Measurements from ENCODE around the gene C2orf68.
A peak's percentile ranks its signal among the peaks of the same experiment; 100 is the strongest.
"Not testable (repeated sequence)": the region's sequence is repeated elsewhere in the genome, so short reads cannot be mapped to it uniquely, and the experiment has no call there.

Gene C2orf68

DNA sequence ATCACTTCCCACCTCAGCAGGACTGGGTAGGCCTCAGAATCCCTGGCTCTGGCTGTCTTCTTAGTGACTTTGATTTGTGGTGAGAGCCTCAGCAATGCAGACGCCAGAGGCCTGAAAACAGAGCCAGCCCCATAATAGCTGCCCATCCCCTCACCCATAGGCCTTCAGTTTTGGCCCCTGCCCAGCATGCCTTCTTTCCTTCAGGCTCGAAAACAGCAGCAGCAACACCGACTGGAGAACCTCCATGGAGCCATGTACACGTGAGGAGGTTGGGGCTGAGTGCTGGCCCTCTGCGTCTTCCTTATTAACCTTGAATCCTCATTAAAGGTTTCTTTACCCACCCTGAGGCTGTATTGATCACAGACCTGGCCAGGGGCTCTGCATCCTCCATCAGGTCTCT, 14.6 kb downstream of the C2orf68 start:
- Histone ChIP-seq H3K36me3 (ENCODE audit: control insufficient read depth, insufficient read depth, low read length) (peaks cover 27% of the 10 kb centered on the region), H3K4me1 (ENCODE audit: control insufficient read depth, insufficient read depth, low read length) (peaks cover 3% of the 10 kb centered on the region; the same call in 1 of the 2 replicates), H3K9ac (ENCODE audit: low read depth, low read length) (no peak overlapping the region), H3K4me3 (ENCODE audit: low read depth, low read length) (no peak overlapping the region), H3K27ac (ENCODE audit: low read depth, low read length) (no peak overlapping the region), H3K27me3 (ENCODE audit: control insufficient read depth, insufficient read depth, low read length) (no peaks in the 10 kb centered on the region), H3K9me3 (ENCODE audit: control insufficient read depth, insufficient read depth, low read length) (no peaks in the 10 kb centered on the region)

DNA sequence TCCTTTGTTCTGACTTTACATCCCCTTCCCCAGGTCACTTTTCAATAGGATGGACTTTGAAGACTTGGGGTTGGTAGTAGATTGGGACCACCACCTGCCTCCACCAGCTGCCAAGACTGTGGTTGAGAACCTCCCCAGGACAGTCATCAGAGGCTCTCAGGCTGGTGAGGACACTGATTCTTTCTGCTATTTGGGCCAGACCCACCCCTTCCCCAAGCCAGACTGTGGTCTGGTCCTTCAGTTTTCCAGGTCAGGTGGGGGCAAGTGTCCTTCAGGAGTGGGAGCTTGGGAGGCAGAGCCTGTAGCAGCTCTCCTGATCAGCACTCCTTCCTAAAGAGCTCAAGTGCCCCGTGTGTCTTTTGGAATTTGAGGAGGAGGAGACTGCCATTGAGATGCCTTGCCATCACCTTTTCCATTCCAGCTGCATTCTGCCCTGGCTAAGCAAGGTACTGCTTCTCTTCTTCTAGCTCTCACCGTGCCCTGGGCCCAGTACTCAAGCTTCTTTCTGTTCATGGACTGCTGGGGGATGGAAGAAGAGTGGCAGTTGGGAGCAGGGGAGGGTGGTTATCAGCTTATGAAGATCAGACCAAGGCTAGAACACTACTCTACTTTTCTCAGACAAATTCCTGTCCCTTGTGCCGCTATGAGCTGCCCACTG, 15.3 kb downstream of the C2orf68 start:
- Histone ChIP-seq H3K4me1 (ENCODE audit: control insufficient read depth, insufficient read depth, low read length) (peaks cover 3% of the 10 kb centered on the region; the same call in 1 of the 2 replicates), H3K9ac (ENCODE audit: low read depth, low read length) (no peak overlapping the region), H3K27me3 (ENCODE audit: control insufficient read depth, insufficient read depth, low read length) (no peaks in the 10 kb centered on the region), H3K4me3 (ENCODE audit: low read depth, low read length) (peak overlapping the region; percentile 95), H3K27ac (ENCODE audit: low read depth, low read length) (no peak overlapping the region), H3K9me3 (ENCODE audit: control insufficient read depth, insufficient read depth, low read length) (no peaks in the 10 kb centered on the region), H3K36me3 (ENCODE audit: control insufficient read depth, insufficient read depth, low read length) (peaks cover 27% of the 10 kb centered on the region)

DNA sequence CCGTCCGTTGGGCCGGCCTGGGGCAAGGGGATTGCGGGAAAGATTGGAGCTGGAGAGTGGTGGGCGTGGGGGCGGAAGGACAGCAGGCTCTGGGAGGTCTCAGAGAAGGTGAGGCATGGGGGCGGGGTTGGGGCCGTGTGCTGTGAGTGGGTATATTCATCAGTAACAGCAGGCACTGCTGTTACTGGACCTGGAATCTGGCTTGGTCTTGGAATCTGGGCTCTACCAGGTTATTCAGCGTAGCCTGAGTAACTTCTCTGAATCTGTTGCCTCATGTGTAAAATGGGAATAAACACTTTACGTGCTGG, 15.9 kb downstream of the C2orf68 start:
- H3K4me3 ChIP-seq (ENCODE audit: low read depth, low read length) = peak overlapping the region; percentile 95
- no peaks in the 10 kb centered on the region for H3K27me3 ChIP-seq (ENCODE audit: control insufficient read depth, insufficient read depth, low read length)
- peaks cover 3% of the 10 kb centered on the region; the same call in 1 of the 2 replicates for H3K4me1 ChIP-seq (ENCODE audit: control insufficient read depth, insufficient read depth, low read length)
- no peak overlapping the region for H3K27ac ChIP-seq (ENCODE audit: low read depth, low read length)
- no peaks in the 10 kb centered on the region for H3K9me3 ChIP-seq (ENCODE audit: control insufficient read depth, insufficient read depth, low read length)
- H3K36me3 ChIP-seq (ENCODE audit: control insufficient read depth, insufficient read depth, low read length) = peaks cover 27% of the 10 kb centered on the region
- H3K9ac ChIP-seq (ENCODE audit: low read depth, low read length) = peak overlapping the region; percentile 69

DNA sequence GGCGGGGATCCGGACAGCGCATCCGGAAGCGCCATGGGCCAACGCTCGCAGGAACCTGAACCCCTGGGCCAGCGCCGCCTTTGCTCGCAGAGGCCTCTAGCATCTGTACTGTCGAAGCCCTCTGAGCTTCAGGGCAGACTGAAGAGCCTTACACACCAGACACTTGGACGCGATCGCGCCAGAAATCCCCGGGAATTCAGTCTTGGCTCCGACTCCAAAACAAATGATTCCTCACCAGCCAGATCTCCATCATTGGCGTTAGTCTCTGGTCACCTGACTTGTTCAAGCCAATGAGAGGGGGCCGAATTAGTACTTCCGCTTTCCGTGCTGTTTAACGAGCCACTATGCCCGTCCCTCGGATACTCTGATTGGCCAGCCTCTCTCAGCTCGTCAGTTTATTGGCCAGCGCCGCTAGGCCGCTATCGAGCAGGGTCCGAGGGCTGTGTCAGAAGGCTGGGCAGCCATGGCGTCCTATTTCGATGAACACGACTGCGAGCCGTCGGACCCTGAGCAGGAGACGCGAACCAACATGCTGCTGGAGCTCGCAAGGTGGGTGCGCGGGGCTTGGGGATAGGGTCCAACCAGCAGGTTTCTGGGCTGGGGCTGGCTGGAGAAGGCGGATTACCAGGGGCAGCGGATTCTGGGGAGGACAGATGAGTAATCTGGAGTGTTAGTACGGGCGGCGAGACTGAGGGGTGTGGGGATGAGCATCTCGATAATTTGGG, 16.4 kb downstream of the C2orf68 start, which contains the start of gene RNF181:
Gene RNF181 (plus strand): TSS at position 445 of the 725 bp plus-strand sequence. CDS start 19 bp downstream, at position 464.
- H3K9ac ChIP-seq (ENCODE audit: low read depth, low read length) = peak within 1 kb of the TSS; percentile 83
- peaks cover 24% of the 10 kb centered on the region for H3K36me3 ChIP-seq (ENCODE audit: control insufficient read depth, insufficient read depth, low read length)
- peak within 1 kb of the TSS; percentile 95 for H3K4me3 ChIP-seq (ENCODE audit: low read depth, low read length)
- H3K4me1 ChIP-seq (ENCODE audit: control insufficient read depth, insufficient read depth, low read length) = peaks cover 3% of the 10 kb centered on the region; the same call in 1 of the 2 replicates
- peak within 1 kb of the TSS; percentile 90 for H3K27ac ChIP-seq (ENCODE audit: low read depth, low read length)
- no peaks in the 10 kb centered on the region for H3K27me3 ChIP-seq (ENCODE audit: control insufficient read depth, insufficient read depth, low read length)
- no peaks in the 10 kb centered on the region for H3K9me3 ChIP-seq (ENCODE audit: control insufficient read depth, insufficient read depth, low read length)

DNA sequence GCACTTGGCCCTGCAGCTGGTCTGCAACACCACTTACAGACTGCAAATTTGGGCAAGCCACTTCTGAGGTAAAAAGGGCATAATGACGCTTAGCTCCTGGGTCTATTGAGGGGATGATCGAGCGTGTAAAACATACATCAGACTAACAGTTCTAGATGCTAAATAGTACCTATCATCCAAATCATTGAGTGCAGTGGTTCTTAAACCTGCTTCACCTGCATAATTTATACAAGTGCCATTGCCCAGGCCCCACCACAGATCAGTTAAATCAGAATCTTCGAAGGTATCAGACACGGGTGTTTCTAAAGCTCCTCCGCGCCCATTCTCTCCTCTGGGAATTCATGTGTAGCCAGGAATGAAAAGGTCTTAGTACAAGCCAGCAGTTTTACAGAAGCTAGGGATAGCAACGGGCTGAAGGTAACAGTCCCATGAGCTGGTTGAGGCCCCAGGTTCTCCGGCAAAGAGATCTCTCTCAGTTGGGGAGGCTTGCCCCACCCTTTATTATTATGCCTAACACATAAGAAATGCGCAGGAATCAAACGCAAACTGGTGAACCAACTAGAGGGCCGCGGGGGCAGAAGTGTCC, 17.1 kb downstream of the C2orf68 start:
- peak overlapping the region; percentile 95 for H3K4me3 ChIP-seq (ENCODE audit: low read depth, low read length)
- no peaks in the 10 kb centered on the region for H3K9me3 ChIP-seq (ENCODE audit: control insufficient read depth, insufficient read depth, low read length)
- peaks cover 3% of the 10 kb centered on the region; the same call in 1 of the 2 replicates for H3K4me1 ChIP-seq (ENCODE audit: control insufficient read depth, insufficient read depth, low read length)
- peak overlapping the region; percentile 90 for H3K27ac ChIP-seq (ENCODE audit: low read depth, low read length)
- H3K27me3 ChIP-seq (ENCODE audit: control insufficient read depth, insufficient read depth, low read length) = no peaks in the 10 kb centered on the region
- peak overlapping the region; percentile 83 for H3K9ac ChIP-seq (ENCODE audit: low read depth, low read length)
- peaks cover 22% of the 10 kb centered on the region for H3K36me3 ChIP-seq (ENCODE audit: control insufficient read depth, insufficient read depth, low read length)

DNA sequence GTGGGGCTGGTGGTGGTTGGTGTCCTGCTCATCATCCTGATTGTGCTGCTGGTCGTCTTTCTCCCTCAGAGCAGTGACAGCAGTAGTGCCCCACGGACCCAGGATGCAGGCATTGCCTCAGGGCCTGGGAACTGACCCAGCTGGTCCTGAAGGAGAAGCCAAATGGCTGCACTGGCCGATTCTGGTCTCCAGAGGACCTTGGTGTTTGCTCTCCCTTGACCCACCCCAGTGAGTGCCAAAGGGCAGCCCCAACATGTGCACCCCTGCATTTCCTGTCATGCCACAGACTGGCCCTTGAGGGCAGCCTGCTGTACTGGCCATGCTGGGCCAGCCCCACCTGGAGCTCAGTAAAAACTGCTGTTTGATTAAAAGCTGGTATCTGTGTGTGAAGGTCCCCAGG, 18.8 kb downstream of the C2orf68 start:
- Histone ChIP-seq H3K4me1 (ENCODE audit: control insufficient read depth, insufficient read depth, low read length) (peaks cover 3% of the 10 kb centered on the region; the same call in 1 of the 2 replicates), H3K27me3 (ENCODE audit: control insufficient read depth, insufficient read depth, low read length) (no peaks in the 10 kb centered on the region), H3K27ac (ENCODE audit: low read depth, low read length) (no peak overlapping the region), H3K36me3 (ENCODE audit: control insufficient read depth, insufficient read depth, low read length) (peaks cover 14% of the 10 kb centered on the region), H3K4me3 (ENCODE audit: low read depth, low read length) (no peak overlapping the region), H3K9ac (ENCODE audit: low read depth, low read length) (no peak overlapping the region), H3K9me3 (ENCODE audit: control insufficient read depth, insufficient read depth, low read length) (no peaks in the 10 kb centered on the region)

DNA sequence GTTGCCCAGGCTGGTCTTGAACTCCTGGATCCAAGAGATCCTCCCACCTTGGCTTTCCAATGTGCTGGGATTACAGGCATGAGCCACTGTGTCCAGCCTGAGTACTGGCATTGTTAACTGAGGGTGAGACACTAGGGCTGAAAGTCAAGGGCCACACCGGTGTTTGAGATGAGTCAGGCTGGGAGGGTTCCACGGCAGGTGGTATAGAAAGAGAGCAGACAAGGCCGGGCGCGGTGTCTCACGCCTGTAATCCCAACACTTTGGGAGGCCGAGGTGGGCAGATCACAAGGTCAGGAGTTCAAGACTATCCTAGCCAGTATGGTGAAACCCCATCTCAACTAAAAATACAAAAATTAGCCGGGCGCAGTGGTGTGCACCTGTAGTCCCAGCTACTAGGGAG, 19.6 kb downstream of the C2orf68 start:
- H3K27me3 ChIP-seq (ENCODE audit: control insufficient read depth, insufficient read depth, low read length); H3K9me3 ChIP-seq (ENCODE audit: control insufficient read depth, insufficient read depth, low read length); H3K9ac ChIP-seq (ENCODE audit: low read depth, low read length); H3K27ac ChIP-seq (ENCODE audit: low read depth, low read length); H3K4me3 ChIP-seq (ENCODE audit: low read depth, low read length); H3K36me3 ChIP-seq (ENCODE audit: control insufficient read depth, insufficient read depth, low read length); H3K4me1 ChIP-seq (ENCODE audit: control insufficient read depth, insufficient read depth, low read length): not testable (repeated sequence)

DNA sequence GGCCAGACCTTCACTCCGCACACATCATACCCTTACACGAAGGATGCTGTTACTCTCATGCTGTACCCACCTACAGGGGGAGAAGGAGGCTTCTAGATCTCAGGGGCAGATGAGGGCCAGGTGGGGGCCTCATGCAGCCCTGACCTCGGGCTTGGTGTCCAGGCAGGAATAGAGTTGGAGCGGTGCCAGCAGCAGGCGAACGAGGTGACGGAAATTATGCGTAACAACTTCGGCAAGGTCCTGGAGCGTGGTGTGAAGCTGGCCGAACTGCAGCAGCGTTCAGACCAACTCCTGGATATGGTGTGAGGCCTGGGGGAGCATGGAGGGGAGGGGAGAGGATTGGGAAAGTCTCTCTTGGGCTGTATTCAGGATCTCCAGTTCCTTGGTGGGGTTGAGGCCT, 20.3 kb downstream of the C2orf68 start:
- Histone ChIP-seq H3K27me3 (ENCODE audit: control insufficient read depth, insufficient read depth, low read length) (no peaks in the 10 kb centered on the region), H3K4me3 (ENCODE audit: low read depth, low read length) (no peak overlapping the region), H3K27ac (ENCODE audit: low read depth, low read length) (no peak overlapping the region), H3K9me3 (ENCODE audit: control insufficient read depth, insufficient read depth, low read length) (no peaks in the 10 kb centered on the region), H3K9ac (ENCODE audit: low read depth, low read length) (no peak overlapping the region), H3K4me1 (ENCODE audit: control insufficient read depth, insufficient read depth, low read length) (peaks cover 2% of the 10 kb centered on the region; the same call in 1 of the 2 replicates), H3K36me3 (ENCODE audit: control insufficient read depth, insufficient read depth, low read length) (peaks cover 1% of the 10 kb centered on the region)

DNA sequence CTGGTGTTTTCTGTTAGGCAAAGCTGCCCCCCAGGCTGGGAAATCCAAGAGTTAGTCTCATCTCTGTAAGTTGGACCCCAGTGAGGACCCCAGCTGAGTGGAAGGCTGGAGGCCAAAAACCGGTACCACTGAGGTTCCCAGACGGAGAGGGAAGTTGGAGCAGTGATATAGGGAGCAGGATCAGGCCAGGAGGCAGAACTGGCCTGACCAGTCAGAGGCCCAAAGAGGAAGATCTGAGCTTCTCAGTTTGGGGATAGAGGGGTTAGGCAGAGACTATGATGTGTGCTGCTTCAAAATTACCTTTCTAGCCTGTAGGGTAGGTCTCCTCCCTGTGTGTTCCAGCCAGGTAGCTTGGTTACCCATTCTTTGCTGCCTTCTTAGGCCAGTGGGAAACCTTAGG, 20.9 kb downstream of the C2orf68 start:
- H3K9me3 ChIP-seq (ENCODE audit: control insufficient read depth, insufficient read depth, low read length) = no peaks in the 10 kb centered on the region
- H3K9ac ChIP-seq (ENCODE audit: low read depth, low read length) = no peak overlapping the region
- no peaks in the 10 kb centered on the region for H3K4me1 ChIP-seq (ENCODE audit: control insufficient read depth, insufficient read depth, low read length)
- no peak overlapping the region for H3K27ac ChIP-seq (ENCODE audit: low read depth, low read length)
- H3K4me3 ChIP-seq (ENCODE audit: low read depth, low read length) = no peak overlapping the region
- no peaks in the 10 kb centered on the region for H3K36me3 ChIP-seq (ENCODE audit: control insufficient read depth, insufficient read depth, low read length)
- H3K27me3 ChIP-seq (ENCODE audit: control insufficient read depth, insufficient read depth, low read length) = peaks cover under 1% of the 10 kb centered on the region

DNA sequence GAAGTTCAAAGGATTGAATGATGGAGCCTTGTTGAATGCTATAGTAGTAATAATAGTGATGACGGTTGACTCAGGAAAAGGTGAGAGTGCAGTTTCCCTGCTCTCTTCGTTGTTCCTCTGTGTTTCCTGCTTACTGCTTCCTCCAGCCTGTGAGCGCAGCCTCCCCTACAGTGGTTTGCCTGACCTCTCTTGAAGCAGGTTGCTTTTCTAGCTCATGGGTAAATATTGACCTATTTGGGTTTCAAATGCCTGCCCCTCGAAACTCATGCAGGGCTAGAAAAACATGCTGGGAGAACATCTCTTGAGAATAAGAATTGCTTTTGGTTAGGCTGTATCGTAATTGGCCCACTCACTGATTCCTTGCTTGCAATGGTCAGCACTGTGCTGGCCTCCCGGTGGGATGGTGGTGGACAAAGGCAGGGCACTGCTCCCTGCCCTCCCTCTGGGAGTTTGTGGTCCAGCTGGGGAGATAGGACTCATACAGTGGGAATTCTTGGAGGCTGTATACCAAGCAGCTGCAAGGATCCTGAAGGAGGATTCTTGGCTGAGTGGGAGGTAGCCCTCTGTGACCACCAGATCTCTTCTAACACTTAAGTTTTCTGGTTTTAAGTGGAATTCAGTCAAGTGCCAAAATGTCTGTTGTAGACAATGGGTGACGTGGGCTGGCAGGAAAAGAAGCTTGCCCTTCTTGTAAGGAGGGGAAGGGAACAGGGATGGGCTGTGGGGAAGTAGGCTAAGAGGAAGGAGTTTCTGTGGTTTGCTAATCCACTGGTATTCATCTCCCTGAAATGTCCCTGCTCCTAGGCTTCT, 21.7 kb downstream of the C2orf68 start:
- no peaks in the 10 kb centered on the region for H3K9me3 ChIP-seq (ENCODE audit: control insufficient read depth, insufficient read depth, low read length)
- H3K36me3 ChIP-seq (ENCODE audit: control insufficient read depth, insufficient read depth, low read length) = no peaks in the 10 kb centered on the region
- H3K27me3 ChIP-seq (ENCODE audit: control insufficient read depth, insufficient read depth, low read length) = peaks cover 8% of the 10 kb centered on the region
- H3K4me1 ChIP-seq (ENCODE audit: control insufficient read depth, insufficient read depth, low read length) = no peaks in the 10 kb centered on the region
- no peak overlapping the region for H3K4me3 ChIP-seq (ENCODE audit: low read depth, low read length)
- H3K27ac ChIP-seq (ENCODE audit: low read depth, low read length) = no peak overlapping the region
- no peak overlapping the region for H3K9ac ChIP-seq (ENCODE audit: low read depth, low read length)
